Measurements from ENCODE around the gene ELMO1. TPM values are rescaled to one million over a fixed set of nuclear protein-coding genes. Genes with fewer than 3 reads are reported as not detected.

The ELMO1 gene
- total and polyA plus RNA-seq, 2 of the 13 experiments (the other 11 are each of a cell fraction or from before 2014, with no cell fraction given), result 0.11 to 0.17 TPM

DNA sequence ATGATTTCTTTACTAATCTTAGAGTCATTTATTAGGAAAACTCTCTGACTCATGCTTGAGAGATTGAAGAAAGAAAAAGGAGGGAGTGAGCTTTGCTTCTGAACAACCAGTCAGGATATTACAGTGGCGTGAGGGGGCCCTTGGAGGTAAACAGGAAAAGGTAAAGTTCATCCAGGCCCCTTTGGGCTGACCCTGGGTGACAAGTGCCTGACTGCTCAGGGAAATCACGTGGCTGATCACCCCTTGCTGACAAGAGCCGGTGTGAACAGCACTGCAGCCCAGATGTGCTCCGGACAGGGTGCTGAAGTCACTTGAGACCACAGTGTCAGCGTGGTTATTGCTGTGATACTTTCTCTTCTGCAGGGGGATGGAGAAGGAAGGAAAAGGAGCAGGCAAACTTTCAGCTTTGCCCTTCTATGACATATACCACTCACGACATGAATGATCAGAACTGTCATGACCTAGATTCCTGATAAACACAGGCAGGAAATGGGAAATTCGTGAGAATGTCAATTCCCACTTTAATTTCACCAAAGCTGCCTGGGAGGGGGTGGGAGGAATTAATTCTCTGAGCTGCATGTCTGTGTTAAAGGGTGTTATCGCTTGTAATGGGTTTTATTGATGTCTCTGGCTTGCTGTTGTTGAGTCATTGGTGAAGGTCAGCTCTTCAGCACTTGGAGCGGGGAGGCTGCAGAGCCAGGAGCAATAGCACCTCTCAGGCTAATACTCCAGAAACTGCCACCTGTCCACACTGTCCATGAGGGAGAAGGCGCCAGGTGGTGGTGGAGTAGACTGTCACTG is 584.6 kb downstream of the ELMO1 start (continued):
- TF ChIP-seq, protein P1, sequence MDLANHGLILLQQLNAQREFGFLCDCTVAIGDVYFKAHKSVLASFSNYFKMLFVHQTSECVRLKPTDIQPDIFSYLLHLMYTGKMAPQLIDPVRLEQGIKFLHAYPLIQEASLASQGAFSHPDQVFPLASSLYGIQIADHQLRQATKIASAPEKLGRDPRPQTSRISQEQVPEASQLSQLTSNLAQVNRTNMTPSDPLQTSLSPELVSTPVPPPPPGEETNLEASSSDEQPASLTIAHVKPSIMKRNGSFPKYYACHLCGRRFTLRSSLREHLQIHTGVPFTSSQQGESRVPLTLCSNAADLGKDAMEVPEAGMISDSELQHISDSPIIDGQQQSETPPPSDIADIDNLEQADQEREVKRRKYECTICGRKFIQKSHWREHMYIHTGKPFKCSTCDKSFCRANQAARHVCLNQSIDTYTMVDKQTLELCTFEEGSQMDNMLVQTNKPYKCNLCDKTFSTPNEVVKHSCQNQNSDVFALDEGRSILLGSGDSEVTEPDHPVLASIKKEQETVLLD (CRISPR knock-in tag; IDR thresholded peaks at IDR 0.05; ENCODE audit: low read depth), result no peak
- TF ChIP-seq ZNF552 (CRISPR knock-in tag; IDR thresholded peaks at IDR 0.05; ENCODE audit: borderline replicate concordance) (peak; percentile 74; the same call in 1 of the 2 replicates), ARHGAP35 (CRISPR knock-in tag; IDR thresholded peaks at IDR 0.05; ENCODE audit: borderline replicate concordance) (no peak), KMT2B (CRISPR knock-in tag; IDR thresholded peaks at IDR 0.05) (0 out of 2 replicates have a peak, but pooled peaks have one; percentile 33), CENPX (CRISPR knock-in tag; IDR thresholded peaks at IDR 0.05) (no peak), NR2F2 (IDR thresholded peaks at IDR 0.05; ENCODE audit: borderline replicate concordance, low read depth) (peak; percentile 78; the same call in 1 of the 2 replicates), MEIS2 (CRISPR knock-in tag; IDR thresholded peaks at IDR 0.05) (peak; percentile 95), ZNF629 (CRISPR knock-in tag; conservative IDR thresholded peaks at IDR 0.05) (peak; percentile 38; the same call in 1 of the 2 replicates), TMF1 (CRISPR knock-in tag; IDR thresholded peaks at IDR 0.05; ENCODE audit: low read depth) (no peak), ZSCAN20 (CRISPR knock-in tag; IDR thresholded peaks at IDR 0.05; ENCODE audit: borderline replicate concordance) (peak; percentile 82; the same call in 1 of the 2 replicates), ZNF598 (CRISPR knock-in tag; IDR thresholded peaks at IDR 0.05; ENCODE audit: borderline replicate concordance) (peak; percentile 42; the same call in 1 of the 2 replicates), MXD4 (CRISPR knock-in tag; IDR thresholded peaks at IDR 0.05) (peak; percentile 79), MIER2 (CRISPR knock-in tag; IDR thresholded peaks at IDR 0.05) (no peak), POGZ (CRISPR knock-in tag; IDR thresholded peaks at IDR 0.05) (peak; percentile 96), AHR (CRISPR knock-in tag; IDR thresholded peaks at IDR 0.05) (0 out of 2 replicates have a peak, but pooled peaks have one; percentile 30), ZNF670 (CRISPR knock-in tag; IDR thresholded peaks at IDR 0.05; ENCODE audit: borderline replicate concordance) (peak; percentile 61; the same call in 1 of the 2 replicates), ZNF263 (CRISPR knock-in tag; IDR thresholded peaks at IDR 0.05) (peak; percentile 74)
- TF ChIP-seq, protein P2, sequence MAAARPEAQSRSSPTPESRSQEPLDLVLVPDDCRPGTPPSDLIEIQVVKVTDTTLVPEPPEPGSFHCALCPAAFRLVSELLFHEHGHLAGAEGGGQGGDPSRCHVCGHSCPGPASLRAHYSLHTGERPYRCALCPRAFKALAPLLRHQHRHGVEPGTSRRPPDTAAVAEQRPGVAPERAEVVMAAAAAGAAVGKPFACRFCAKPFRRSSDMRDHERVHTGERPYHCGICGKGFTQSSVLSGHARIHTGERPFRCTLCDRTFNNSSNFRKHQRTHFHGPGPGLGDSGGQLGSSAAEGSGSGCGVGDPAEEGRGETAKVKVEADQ (CRISPR knock-in tag; IDR thresholded peaks at IDR 0.05; ENCODE audit: borderline replicate concordance), result no peak
- TF ChIP-seq, protein P3, sequence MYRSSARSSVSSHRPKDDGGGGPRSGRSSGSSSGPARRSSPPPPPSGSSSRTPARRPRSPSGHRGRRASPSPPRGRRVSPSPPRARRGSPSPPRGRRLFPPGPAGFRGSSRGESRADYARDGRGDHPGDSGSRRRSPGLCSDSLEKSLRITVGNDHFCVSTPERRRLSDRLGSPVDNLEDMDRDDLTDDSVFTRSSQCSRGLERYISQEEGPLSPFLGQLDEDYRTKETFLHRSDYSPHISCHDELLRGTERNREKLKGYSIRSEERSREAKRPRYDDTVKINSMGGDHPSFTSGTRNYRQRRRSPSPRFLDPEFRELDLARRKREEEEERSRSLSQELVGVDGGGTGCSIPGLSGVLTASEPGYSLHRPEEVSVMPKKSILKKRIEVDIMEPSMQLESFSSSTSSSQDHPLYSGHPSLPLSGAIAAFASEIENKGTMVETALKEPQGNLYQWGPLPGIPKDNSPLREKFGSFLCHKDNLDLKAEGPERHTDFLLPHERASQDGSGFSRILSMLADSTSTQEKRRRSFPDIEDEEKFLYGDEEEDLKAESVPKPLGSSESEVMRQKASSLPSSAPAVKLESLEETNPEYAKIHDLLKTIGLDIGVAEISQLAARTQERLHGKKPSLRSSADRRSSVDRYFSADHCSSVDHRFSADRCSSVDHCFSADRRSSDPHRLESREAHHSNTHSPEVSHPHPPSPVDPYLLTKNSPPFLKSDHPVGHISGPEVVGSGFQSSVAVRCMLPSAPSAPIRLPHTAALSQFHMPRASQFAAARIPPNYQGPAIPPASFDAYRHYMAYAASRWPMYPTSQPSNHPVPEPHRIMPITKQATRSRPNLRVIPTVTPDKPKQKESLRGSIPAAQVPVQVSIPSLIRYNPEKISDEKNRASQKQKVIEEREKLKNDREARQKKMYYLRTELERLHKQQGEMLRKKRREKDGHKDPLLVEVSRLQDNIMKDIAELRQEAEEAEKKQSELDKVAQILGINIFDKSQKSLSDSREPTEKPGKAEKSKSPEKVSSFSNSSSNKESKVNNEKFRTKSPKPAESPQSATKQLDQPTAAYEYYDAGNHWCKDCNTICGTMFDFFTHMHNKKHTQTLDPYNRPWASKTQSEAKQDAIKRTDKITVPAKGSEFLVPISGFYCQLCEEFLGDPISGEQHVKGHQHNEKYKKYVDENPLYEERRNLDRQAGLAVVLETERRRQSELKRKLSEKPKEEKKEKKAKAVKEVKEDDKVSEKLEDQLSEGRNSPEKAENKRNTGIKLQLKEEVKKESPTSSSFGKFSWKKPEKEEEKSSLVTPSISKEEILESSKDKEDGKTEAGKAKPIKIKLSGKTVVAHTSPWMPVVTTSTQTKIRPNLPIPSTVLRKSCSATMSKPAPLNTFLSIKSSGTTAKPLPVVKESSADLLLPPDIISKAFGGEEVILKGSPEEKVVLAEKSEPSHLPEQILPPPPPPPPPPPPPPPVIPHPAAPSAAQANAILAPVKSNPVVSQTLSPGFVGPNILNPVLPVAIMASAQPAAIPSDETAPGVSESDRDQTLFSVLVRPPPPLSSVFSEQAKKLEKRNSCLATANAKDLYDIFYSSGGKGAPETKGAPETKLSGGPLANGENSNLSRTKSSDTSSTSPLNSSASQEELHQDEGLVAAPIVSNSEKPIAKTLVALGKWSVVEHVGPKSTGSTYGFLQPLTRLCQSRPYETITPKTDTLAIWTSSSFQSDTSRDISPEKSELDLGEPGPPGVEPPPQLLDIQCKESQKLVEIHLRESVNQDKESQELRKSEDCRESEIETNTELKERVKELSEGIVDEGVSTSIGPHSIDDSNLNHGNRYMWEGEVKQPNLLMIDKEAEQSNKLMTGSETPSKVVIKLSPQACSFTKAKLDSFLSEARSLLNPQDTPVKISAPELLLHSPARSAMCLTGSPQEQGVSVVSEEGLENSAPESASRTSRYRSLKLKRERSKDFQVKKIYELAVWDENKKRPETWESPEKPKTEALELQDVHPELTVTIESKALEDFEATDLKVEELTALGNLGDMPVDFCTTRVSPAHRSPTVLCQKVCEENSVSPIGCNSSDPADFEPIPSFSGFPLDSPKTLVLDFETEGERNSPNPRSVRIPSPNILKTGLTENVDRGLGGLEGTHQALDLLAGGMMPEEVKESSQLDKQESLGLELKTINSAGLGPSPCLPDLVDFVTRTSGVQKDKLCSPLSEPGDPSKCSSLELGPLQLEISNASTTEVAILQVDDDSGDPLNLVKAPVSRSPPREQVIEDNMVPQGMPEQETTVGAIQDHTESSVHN (CRISPR knock-in tag; IDR thresholded peaks at IDR 0.05), result 0 out of 2 replicates have a peak, but pooled peaks have one; percentile 28

All from HepG2 (cell line).